GM18505 (cell line): ENCODE measurements around the gene TRMT11.
A peak's percentile ranks its signal among the peaks of the same experiment; 100 is the strongest.
"Not testable (repeated sequence)": the region's sequence is repeated elsewhere in the genome, so short reads cannot be mapped to it uniquely, and the experiment has no call there.

Experiments
- ATAC-seq: cut with Tn5 transposase; IDR thresholded peaks from one replicate; pipeline ENCODE4 v1.9.1; 2021; ENCODE audit not compliant: unreplicated experiment
- POLR2A ChIP-seq: IDR thresholded peaks from 4 replicates; pipeline ENCODE4 v1.6.1; 2011; ENCODE audit warnings: borderline replicate concordance; ENCODE audit not compliant: insufficient read depth, insufficient read length; ENCODE audit errors: extremely low read depth

The TRMT11 gene

GRCh38 chr6:125994670-125995488, 8.5 kb downstream of the TRMT11 start:
- no peak for ATAC-seq
- TF ChIP-seq POLR2A, result no peak

GRCh38 chr6:125995972-125996580, 9.7 kb downstream of the TRMT11 start:
- no peak for TF ChIP-seq POLR2A
- peak; percentile 97 for ATAC-seq

GRCh38 chr6:126002755-126003679, 16.7 kb downstream of the TRMT11 start:
- no peak for ATAC-seq

GRCh38 chr6:126007800-126008199, 21.5 kb downstream of the TRMT11 start:
- no peak for TF ChIP-seq POLR2A
- ATAC-seq, result no peak

More at GRCh38 chr6:126002755-126003679, 16.7 kb downstream of the TRMT11 start:
- TF ChIP-seq POLR2A, result no peak

GRCh38 chr6:126010040-126010439, 23.7 kb downstream of the TRMT11 start:
- no peak for TF ChIP-seq POLR2A
- ATAC-seq, result no peak

GRCh38 chr6:126015863-126016262, 29.5 kb downstream of the TRMT11 start:
- no peak for ATAC-seq
- TF ChIP-seq POLR2A, result no peak

- ATAC-seq, result no peak
Measured at GRCh38 chr6:126016591-126016990, 30.3 kb downstream of the TRMT11 start.

GRCh38 chr6:126017668-126018067, 31.3 kb downstream of the TRMT11 start:
- TF ChIP-seq POLR2A, result no peak
- ATAC-seq, result no peak

More at GRCh38 chr6:126016591-126016990, 30.3 kb downstream of the TRMT11 start:
- TF ChIP-seq POLR2A, result no peak

GRCh38 chr6:126020305-126021050, 34.1 kb downstream of the TRMT11 start:
- TF ChIP-seq POLR2A, result no peak
- no peak for ATAC-seq

GRCh38 chr6:126023474-126023873, 37.1 kb downstream of the TRMT11 start:
- not testable (repeated sequence) for ATAC-seq

- no peak for TF ChIP-seq POLR2A
- ATAC-seq, result no peak
Measured at GRCh38 chr6:126026001-126026400, 39.7 kb downstream of the TRMT11 start.

- ATAC-seq, result no peak
- no peak for TF ChIP-seq POLR2A
Measured at GRCh38 chr6:126027601-126028000, 41.3 kb downstream of the TRMT11 start.

GRCh38 chr6:126030045-126030444, 43.7 kb downstream of the TRMT11 start:
- no peak for ATAC-seq
- TF ChIP-seq POLR2A, result no peak
